Vagina (tissue), 2 donors: Measurements from ENCODE around the gene CLIP4.

Experiments
- CTCF ChIP-seq, 3 experiments: fragments of 450-650 bp in 2 of 3; fragments of 200-600 bp in 1 of 3; sonication (generic) in 1 of 3; IDR thresholded peaks; one replicate each; pipeline ENCODE4 v1.5.1; 2017 to 2019; ENCODE audit warnings: antibody characterized with exemption in 3 of 3, mild to moderate bottlenecking in 2 of 3, moderate library complexity in 2 of 3
- POLR2AphosphoS5 ChIP-seq, 2 donors: sonication (generic); formaldehyde crosslinking; IDR thresholded peaks; one replicate each; pipeline ENCODE4 v1.9.0; 2017; ENCODE audit warnings: antibody characterized with exemption in 2 of 2, mild to moderate bottlenecking in 2 of 2, low read depth in 1 of 2; ENCODE audit not compliant: insufficient read depth in 1 of 2

- no peak for TF ChIP-seq CTCF (IDR thresholded peaks at IDR 0.05)
- no peak for TF ChIP-seq POLR2AphosphoS5 (IDR thresholded peaks at IDR 0.05; ENCODE audit: insufficient read depth in 1 of 2, low read depth in 1 of 2)
Measured at GRCh38 chr2:29184531-29184930, 69.3 kb downstream of the CLIP4 start.
